ENCODE results near the gene IL17D.

IL17D gene

GRCh38 chr13:20754009-20754408 is 50.5 kb downstream of the IL17D start:
- no peak overlapping the region for H3K4me3 ChIP-seq (ENCODE audit: low read length)
- no peak for TF ChIP-seq CTCF (conservative IDR thresholded peaks at IDR 0.05; ENCODE audit: low read depth, low read length)
- no peak for DNase-seq (ENCODE audit: low read depth)

GRCh38 chr13:20760872-20761271 is 57.4 kb downstream of the IL17D start:
- no peak for TF ChIP-seq CTCF (conservative IDR thresholded peaks at IDR 0.05; ENCODE audit: low read depth, low read length)
- no peak overlapping the region for H3K4me3 ChIP-seq (ENCODE audit: low read length)
- DNase-seq (ENCODE audit: low read depth), result no peak

GRCh38 chr13:20767309-20767943 is 63.9 kb downstream of the IL17D start:
- TF ChIP-seq CTCF (conservative IDR thresholded peaks at IDR 0.05; ENCODE audit: low read depth, low read length), result no peak
- DNase-seq (ENCODE audit: low read depth), result no peak
- no peak overlapping the region for H3K4me3 ChIP-seq (ENCODE audit: low read length)

GRCh38 chr13:20769091-20769490 is 65.6 kb downstream of the IL17D start:
- H3K4me3 ChIP-seq (ENCODE audit: low read length), result no peak overlapping the region
- DNase-seq (ENCODE audit: low read depth), result no peak
- no peak for TF ChIP-seq CTCF (conservative IDR thresholded peaks at IDR 0.05; ENCODE audit: low read depth, low read length)

- H3K4me3 ChIP-seq (ENCODE audit: low read length), result no peak overlapping the region
- no peak for TF ChIP-seq CTCF (conservative IDR thresholded peaks at IDR 0.05; ENCODE audit: low read depth, low read length)
- no peak for DNase-seq (ENCODE audit: low read depth)
Measured at GRCh38 chr13:20769834-20770233, 66.3 kb downstream of the IL17D start.
